Measurements from ENCODE around the gene MFGE8. TPM values are rescaled to one million over a fixed set of nuclear protein-coding genes. Genes with fewer than 3 reads are reported as not detected.
A peak's percentile ranks its signal among the peaks of the same experiment; 100 is the strongest.

The MFGE8 gene
- total and polyA plus RNA-seq, 9 of the 15 experiments (the other 6 are each of a cell fraction or from before 2014, with no cell fraction given), result 2.3 to 142 (median 62.3) TPM

DNA sequence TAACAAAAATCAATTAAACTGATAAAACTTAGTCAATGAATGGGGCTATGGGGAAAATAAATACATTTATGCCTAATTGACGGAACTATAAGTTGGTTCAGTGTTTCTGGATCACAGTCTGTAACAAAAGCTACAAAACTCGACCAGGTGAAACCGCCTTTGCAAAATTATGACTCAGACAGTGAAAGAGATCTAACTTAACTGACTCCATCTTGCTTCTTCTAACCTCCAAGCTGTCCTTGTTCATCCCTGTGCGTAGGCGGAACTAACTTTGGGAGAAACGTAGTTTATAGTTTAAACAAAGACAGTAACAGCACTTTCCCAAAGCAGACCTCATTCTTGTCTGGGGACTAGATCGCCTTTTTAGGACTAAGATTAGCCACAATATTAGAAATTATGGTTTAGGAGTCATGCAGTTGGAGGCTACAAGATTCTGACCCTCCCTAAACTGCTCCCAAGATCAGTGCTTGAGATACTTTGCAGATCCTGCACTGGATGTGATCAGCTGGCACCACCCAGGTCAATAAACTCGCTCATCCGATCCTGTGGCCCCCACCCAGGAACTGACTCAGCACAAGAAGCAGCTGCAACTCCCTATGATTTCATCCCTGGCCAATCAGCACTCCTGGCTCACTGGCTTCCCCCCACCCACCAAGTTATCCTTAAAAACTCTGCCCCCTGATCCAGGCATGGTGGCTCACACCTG, 7.2 kb upstream of the MFGE8 start (continued):
- TF ChIP-seq TAF7 (tag; IDR thresholded peaks at IDR 0.05) (peak; percentile 77; the same call in 1 of the 2 replicates), RAD51 (IDR thresholded peaks at IDR 0.05; ENCODE audit: borderline replicate concordance, low read depth) (no peak), ZNF41 (CRISPR knock-in tag; conservative IDR thresholded peaks at IDR 0.05) (peak; percentile 78; the same call in 1 of the 2 replicates), PTTG1 (tag; IDR thresholded peaks at IDR 0.05; ENCODE audit: low read depth) (peak; percentile 90), HDAC3 (IDR thresholded peaks at IDR 0.05; ENCODE audit: borderline replicate concordance, partially characterized antibody) (no peak), PTRF (tag; IDR thresholded peaks at IDR 0.05) (peak; percentile 93), ESRRB (CRISPR knock-in tag; IDR thresholded peaks at IDR 0.05; ENCODE audit: borderline replicate concordance) (no peak), MAFG (tag; conservative IDR thresholded peaks at IDR 0.05) (peak; percentile 76), BCL6 (CRISPR knock-in tag; IDR thresholded peaks at IDR 0.05) (peak; percentile 88), KLF6 (CRISPR knock-in tag; IDR thresholded peaks at IDR 0.05; ENCODE audit: borderline replicate concordance) (peak; percentile 87), RBFOX2 (IDR thresholded peaks at IDR 0.05; ENCODE audit: low read depth, low read length) (no peak)
- TF ChIP-seq, protein P1, sequence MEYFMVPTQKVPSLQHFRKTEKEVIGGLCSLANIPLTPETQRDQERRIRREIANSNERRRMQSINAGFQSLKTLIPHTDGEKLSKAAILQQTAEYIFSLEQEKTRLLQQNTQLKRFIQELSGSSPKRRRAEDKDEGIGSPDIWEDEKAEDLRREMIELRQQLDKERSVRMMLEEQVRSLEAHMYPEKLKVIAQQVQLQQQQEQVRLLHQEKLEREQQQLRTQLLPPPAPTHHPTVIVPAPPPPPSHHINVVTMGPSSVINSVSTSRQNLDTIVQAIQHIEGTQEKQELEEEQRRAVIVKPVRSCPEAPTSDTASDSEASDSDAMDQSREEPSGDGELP (CRISPR knock-in tag; IDR thresholded peaks at IDR 0.05; ENCODE audit: borderline replicate concordance), result peak; percentile 93
- TF ChIP-seq, protein P2, sequence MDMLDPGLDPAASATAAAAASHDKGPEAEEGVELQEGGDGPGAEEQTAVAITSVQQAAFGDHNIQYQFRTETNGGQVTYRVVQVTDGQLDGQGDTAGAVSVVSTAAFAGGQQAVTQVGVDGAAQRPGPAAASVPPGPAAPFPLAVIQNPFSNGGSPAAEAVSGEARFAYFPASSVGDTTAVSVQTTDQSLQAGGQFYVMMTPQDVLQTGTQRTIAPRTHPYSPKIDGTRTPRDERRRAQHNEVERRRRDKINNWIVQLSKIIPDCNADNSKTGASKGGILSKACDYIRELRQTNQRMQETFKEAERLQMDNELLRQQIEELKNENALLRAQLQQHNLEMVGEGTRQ (CRISPR knock-in tag; IDR thresholded peaks at IDR 0.05), result no peak
- TF ChIP-seq, protein P3, sequence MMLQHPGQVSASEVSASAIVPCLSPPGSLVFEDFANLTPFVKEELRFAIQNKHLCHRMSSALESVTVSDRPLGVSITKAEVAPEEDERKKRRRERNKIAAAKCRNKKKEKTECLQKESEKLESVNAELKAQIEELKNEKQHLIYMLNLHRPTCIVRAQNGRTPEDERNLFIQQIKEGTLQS (IDR thresholded peaks at IDR 0.05), result no peak; the same call in 1 of the 2 replicates
- TF ChIP-seq, protein P3 (CRISPR knock-in tag; conservative IDR thresholded peaks at IDR 0.05), result no peak
- TF ChIP-seq, protein P4, sequence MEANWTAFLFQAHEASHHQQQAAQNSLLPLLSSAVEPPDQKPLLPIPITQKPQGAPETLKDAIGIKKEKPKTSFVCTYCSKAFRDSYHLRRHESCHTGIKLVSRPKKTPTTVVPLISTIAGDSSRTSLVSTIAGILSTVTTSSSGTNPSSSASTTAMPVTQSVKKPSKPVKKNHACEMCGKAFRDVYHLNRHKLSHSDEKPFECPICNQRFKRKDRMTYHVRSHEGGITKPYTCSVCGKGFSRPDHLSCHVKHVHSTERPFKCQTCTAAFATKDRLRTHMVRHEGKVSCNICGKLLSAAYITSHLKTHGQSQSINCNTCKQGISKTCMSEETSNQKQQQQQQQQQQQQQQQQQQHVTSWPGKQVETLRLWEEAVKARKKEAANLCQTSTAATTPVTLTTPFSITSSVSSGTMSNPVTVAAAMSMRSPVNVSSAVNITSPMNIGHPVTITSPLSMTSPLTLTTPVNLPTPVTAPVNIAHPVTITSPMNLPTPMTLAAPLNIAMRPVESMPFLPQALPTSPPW (CRISPR knock-in tag; IDR thresholded peaks at IDR 0.05), result no peak

Measured in K562 (cell line).